IPS DF 19.7 (cell line): Measurements from ENCODE around the gene FAM32A.

ENCODE experiments used
- DNase-seq: peaks from one replicate; pipeline ENCODE4 v3.0.0-alpha.2; 2013; ENCODE audit warnings: low read depth, low spot score

Gene FAM32A

GRCh38 chr19:16185123-16185767 lies at the start of gene FAM32A:
FAM32A (plus strand) TSS chr19:16185410; CDS start chr19:16185443, 33 bp downstream.
- peak; percentile 97 for DNase-seq

- DNase-seq = no peak
Observed at GRCh38 chr19:16135430-16136127, 49.6 kb upstream of the FAM32A start.

DNA sequence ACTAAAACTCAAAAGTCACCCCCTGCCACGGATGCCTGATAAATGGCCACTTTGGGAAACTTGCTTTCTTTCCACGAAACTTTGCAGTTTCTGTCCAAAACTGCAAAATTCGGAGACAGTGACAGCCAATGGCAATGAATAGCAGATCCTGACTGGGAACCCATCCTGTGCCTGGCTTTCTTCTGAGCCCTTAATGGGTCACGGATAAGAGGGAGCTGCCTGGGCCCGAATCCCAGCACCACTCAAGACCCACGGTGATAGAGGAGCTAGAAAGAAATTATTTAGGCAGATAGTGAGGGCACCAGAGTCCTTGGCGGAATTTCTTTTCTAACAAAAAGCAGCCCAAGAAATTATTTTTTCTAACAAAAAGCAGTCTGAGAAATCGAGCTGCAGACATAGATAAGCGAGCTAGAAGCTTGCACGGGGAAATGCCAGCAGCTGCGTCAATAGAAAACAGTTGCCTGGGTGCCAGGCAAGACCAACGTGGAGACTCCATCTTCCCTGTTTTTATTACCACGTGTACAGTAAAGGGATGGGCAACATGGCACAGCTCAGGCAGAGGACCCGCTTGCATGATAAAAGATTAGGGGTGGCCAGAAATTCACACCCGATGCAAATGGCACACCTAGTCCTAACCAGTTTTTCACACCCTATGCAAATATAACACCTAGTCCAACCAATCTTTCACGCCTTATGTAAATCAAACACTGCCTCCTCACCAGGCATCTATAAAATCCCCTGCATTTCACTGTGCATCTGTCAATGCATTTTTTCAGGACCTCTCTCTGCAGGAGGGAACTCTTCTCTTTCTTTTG lies 48.8 kb upstream of the FAM32A start:
- DNase-seq = no peak

- no peak for DNase-seq
Observed at GRCh38 chr19:16139752-16140151, 45.5 kb upstream of the FAM32A start.

- no peak for DNase-seq
Observed at GRCh38 chr19:16141043-16141442, 44.2 kb upstream of the FAM32A start.

DNA sequence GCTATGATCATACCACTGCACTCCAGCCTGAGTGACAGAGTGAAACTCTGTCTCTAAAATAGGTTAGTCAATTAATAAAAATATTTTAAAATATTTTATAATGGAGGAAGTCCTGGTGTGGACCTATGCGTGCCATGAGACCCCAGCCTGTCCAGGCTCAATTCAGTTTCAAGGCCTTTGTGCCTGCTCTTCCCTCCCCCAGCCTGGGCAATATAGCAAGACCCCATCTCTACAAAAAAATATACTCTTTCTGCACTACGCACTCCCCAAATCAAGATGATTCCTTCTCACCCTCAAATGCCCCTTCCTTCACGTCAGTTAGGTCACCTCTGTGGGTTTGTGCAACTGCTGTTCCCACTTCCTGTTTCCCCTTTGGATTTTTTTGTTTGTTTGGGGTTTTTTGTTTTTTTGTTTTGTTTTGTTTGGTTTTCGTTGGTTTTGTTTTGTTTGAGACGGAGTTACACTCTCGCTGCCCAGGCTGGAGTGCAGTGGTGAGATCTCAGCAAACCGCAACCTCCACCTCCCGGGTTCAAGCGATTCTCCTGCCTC lies 43.1 kb upstream of the FAM32A start:
- no peak for DNase-seq

DNA sequence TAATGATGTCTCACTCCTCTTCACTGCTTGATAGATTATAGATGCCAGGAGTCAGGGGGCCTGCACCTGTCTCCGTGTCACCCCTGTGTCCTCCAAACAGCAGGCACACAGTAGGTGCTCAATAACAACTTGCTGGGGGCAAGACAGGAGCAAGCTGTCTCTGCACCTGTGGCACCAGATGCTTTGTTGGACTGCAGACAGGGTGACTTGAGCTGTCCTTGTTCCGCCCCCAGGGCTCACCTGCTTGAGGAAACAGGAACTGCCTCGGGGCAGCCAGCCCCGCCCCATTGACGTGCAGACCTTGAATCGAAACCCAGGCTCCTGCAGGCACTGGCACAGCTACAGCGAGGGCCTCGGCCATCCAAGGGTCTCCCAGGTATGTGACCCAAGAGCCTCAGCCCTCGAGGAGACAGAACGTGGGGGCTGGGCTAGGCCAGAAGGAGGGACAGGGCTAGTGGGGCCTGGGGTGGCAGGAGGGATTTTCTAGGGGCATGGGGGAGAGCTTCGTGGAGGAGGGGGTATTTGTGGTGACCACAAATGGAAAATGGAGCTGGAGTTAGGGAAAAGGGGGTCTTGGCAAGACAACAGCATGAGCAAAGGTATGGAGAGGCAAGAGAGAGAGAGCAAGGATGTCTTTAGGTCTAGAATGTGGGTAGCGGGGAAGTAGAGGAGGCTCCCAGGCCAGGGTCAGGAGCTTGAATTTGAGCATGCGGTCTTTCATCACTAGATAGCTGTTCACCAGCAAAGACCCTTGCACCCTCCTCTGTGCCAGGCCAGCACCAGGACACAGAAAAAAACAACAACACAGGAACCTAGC lies 41.6 kb upstream of the FAM32A start, which contains the start of gene HSH2D:
TSS of gene HSH2D (plus strand) at position 287 of the 817 bp plus-strand sequence. CDS start 5,066 bp downstream, outside the sequence.
- DNase-seq = peak; percentile 75

- DNase-seq = no peak
Observed at GRCh38 chr19:16144216-16144581, 41.0 kb upstream of the FAM32A start.

- DNase-seq = no peak
Observed at GRCh38 chr19:16146112-16146511, 39.1 kb upstream of the FAM32A start.

DNA sequence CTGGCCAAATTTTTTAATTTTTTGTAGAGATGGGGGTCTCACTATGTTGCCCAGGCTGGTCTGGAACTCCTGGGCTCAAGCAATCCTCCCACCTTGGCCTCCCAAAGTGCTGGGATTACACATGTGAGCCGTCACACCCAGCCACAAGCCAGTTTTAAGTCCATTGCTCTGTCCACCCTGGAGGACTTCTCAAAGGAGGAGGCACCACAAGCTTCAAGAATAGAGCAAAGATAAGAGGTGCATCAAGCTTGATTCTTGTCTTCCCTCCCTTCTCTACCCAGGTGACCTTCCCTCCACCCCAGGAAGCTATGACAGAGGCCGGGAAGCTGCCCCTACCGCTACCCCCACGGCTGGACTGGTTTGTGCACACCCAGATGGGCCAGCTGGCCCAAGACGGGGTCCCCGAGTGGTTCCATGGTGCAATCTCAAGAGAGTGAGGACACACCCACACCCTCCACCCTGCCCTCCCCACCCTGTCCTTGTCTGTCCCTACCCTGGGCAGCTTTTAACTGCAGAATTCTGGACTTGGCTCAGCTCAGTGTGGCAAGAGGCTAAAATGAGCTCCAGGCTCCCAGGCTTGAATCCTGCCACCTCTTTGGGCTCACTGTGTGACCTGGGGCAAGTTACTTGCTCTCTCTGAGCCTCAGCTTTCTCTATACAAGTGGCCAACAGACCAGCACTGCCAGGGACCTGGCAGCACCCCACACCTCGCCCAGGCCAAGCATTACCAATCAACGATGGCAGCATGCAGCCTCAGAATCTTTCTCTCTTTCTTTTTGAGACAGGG lies 36.6 kb upstream of the FAM32A start:
- DNase-seq = no peak

DNA sequence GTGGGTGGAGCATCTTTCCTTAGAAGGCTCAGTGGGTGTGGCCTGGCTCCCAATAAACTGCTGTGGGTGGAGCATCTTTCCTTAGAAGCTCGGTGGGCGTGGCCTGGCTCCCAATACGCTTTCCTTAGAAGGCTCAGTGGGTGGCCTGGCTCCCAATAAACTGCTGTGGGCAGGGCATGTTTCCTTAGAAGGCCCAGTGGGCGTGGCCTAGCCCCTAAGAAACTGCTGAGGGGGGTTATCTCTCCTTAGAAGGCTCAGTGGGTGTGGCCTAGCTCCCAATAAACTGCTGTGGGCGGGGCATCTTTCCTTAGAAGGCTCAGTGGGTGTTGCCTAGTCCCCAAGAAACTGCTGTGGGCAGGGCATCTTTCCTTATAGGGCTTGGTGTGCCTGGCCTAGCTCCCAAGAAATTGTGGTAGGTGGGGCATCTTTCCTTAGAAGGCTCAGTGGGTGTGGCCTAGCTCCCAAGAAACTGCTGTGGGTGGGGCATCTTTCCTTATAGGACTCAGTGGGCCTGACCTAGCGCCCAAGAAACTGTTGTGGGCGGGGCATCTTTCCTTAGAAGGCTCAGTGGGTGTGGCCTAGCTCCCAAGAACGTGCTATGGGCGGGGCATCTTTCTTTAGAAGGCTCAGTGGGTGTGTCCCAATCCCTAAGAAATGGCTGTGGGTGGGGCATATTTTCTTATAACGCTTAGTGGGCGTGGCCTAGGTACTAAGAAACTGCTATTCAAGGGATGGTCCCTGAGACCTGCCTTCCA lies 31.5 kb upstream of the FAM32A start:
- DNase-seq = no peak

DNA sequence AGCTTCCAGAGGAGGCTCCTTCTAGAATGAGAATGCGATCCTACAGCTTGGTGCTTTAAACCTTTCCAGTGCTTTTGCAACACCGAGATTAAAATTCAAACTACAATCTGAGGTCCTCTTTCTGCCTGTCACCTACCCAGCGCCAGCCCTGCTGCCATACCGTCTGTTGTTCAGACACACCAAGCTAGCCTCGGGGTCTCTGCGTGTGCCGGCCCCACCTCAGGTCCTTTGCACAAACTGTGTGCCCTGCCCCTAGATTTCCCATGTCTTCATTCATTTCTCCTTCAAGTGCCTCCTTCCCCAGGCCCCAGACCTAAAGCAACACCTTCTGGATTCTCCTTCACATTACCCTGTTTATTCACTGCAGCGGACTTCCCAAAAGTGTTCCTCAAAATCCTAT lies 30.7 kb upstream of the FAM32A start:
- no peak for DNase-seq

- DNase-seq = no peak
Observed at GRCh38 chr19:16155128-16155527, 30.1 kb upstream of the FAM32A start.

- no peak for DNase-seq
Observed at GRCh38 chr19:16156904-16157303, 28.3 kb upstream of the FAM32A start.

DNA sequence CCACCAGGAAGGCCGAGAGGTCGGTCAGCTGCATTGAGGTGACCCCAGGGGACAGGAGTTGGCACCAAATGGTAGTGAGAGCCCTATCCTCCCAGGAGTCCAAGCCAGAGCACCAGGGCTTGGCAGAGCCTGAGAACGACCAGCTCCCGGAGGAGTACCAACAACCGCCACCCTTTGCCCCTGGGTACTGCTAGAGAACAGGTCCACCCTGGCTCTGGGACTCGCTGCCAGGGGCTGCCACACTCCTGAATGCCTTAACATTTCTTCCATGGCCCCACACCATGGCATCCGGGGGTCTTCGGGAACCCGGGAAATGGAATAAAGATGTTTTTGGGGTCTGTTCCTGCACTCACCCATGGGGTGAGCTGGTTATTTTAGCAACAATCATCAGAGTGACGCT lies 27.6 kb upstream of the FAM32A start:
- no peak for DNase-seq

- no peak for DNase-seq
Observed at GRCh38 chr19:16159655-16160054, 25.6 kb upstream of the FAM32A start.

DNA sequence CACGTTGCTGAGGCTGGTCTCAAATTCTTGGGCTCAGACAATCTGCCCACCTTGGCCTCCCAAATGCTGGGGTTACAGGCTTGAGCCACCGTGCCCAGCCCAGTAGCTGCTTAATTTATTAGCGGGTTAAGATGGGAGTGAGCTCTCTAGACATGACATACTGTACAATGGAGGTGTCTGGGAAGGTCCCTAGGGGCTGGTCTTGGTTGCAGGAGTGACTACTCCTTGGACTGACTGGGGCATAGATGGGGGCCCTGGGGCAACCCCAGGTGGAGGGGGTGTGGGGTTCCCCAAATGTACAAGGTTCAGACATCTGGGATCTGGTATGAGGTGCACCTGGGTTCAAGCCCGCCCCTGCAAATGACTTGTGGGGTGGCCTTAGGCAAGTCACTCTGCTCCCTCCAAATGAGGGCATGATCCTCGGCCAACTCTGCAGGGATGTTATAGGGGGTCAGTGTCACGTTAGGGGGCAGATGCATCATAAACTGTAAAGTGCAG lies 24.7 kb upstream of the FAM32A start:
- DNase-seq = no peak

DNA sequence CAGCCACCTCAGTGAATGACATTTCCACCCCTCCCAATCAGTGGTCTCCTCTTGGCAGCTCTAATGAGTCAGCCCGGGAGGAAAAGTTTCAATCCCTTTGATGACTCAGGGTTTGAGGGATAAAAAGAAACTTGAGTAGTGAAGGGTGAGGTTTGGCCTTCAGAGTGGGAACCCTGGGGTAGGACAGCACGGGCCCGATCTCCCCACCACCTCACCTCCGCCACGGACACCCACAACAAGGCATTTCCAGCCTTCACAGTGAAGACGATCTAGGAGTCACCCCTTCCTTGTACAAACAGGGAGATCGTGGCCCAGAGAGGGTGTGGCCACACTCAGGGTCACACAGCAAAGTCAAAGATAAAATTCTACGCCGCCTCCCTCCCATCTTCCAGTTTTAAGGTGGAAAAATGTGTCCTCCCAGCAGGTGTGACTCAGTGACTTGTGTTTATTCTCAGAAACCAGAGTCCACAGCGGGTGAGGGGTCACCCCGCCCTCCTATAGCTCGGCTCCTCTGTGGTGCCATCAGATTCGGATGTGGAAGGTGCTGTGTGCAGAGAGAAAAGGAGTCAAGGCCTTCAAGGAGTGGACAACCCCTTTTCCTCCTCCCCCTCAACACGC lies 24.2 kb upstream of the FAM32A start:
- DNase-seq = no peak

- DNase-seq = no peak
Observed at GRCh38 chr19:16161840-16162239, 23.4 kb upstream of the FAM32A start.
